ENCODE data around the gene MMD.
"Not testable (repeated sequence)": the region's sequence is repeated elsewhere in the genome, so short reads cannot be mapped to it uniquely, and the experiment has no call there.

MMD gene

DNA sequence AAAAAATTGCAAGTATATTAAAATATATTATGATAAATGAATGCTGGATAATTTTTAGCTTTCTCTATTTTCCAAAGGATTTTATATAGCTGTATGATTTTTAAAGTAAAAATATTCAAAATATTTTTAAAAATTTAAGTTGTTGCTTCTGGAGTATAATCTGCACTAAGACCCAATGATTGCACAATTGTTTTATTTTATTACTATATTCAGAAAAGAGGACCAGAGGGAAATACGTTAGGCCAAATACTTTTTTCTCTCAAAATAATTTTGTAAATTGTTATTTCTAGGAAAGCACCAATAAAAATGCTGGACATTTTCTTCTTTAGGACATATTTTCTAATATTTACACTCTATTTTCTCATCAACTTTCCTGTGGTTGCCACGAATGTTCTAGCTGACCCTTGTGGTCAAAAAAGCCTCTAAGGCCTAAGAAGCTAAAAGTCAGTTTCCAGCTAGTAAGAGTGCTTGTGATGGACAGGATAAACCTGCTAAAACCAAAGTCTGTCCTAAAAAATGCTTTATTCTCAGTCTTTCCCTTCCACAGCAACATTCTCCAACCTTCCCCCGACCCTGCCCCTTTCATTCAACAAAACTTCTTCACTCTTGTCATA is 31.2 kb downstream of the MMD start:
- DNase-seq (ENCODE audit: low read depth) = no peak
- no peak overlapping the region for H3K4me3 ChIP-seq (ENCODE audit: control insufficient read depth, low read depth, low read length)
- TF ChIP-seq, protein P1, sequence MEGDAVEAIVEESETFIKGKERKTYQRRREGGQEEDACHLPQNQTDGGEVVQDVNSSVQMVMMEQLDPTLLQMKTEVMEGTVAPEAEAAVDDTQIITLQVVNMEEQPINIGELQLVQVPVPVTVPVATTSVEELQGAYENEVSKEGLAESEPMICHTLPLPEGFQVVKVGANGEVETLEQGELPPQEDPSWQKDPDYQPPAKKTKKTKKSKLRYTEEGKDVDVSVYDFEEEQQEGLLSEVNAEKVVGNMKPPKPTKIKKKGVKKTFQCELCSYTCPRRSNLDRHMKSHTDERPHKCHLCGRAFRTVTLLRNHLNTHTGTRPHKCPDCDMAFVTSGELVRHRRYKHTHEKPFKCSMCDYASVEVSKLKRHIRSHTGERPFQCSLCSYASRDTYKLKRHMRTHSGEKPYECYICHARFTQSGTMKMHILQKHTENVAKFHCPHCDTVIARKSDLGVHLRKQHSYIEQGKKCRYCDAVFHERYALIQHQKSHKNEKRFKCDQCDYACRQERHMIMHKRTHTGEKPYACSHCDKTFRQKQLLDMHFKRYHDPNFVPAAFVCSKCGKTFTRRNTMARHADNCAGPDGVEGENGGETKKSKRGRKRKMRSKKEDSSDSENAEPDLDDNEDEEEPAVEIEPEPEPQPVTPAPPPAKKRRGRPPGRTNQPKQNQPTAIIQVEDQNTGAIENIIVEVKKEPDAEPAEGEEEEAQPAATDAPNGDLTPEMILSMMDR (IDR thresholded peaks at IDR 0.05; ENCODE audit: control insufficient read depth, insufficient read depth, low read depth, low read length, missing control alignments) = no peak

DNA sequence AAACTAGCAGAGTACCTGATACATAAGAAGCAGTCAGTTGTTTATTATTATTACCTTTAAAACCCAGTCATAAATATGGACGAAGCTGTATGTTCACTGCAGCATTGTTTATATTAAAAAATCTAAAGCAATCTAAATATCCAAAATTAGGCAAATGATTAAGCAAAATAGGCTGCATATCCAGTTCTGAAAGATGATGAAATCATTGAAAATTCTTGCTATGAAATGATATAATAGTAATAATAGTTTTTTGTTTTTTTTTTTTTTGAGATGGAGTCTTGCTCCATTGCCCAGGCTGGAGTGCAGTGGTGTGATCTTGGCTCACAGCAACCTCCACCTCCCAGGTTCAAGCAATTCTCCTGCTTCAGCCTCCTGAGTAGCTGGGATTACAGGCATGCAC is 31.9 kb downstream of the MMD start:
- not testable (repeated sequence) for H3K4me3 ChIP-seq (ENCODE audit: control insufficient read depth, low read depth, low read length); DNase-seq (ENCODE audit: low read depth)

DNA sequence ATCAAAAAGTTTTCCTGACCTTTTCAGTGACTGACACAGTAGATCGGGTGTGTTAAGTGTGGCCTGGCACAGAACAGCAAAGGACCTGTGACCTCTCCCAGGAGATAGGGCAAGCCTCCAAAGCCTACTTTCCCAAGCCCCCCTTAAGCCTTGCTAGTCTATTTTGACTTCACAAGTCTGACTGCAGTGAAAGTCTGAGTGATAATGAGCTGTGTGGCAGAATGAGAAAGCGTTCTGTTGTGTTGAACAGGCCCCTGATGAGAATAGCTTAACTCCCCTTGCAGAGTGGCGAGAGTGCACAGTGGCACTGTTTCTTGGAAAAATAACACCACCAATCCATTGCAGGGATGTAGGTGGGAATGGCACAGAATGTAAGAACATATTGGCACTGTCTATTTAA is 32.8 kb downstream of the MMD start:
- TF ChIP-seq, protein P1 (IDR thresholded peaks at IDR 0.05; ENCODE audit: control insufficient read depth, insufficient read depth, low read depth, low read length, missing control alignments) = no peak
- no peak overlapping the region for H3K4me3 ChIP-seq (ENCODE audit: control insufficient read depth, low read depth, low read length)
- DNase-seq (ENCODE audit: low read depth) = no peak

DNA sequence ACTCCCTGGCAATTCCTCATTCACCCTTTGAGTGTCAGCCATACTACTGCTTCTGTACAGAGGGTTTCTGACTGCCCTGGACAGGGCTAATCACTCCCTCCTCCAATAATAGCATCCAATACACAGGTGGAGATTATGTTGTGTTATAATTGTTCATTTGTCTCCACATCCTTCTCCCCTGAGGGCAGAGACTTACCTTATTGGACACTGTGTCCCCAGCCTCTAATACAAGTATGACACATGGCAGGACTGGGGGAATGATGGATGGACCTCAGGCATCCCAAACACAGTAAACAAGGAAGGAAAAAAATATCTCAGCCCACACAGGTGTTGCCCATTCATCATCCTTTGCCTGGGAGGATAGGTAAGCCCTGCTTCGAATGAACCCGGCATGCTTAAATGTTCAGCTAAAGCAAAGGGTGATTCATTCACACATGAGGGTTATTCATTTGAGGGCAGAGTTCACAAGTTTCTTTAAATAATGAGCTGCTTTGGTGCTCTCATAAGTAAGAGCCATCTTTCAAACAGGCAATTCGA is 34.8 kb downstream of the MMD start:
- H3K4me3 ChIP-seq (ENCODE audit: control insufficient read depth, low read depth, low read length) = no peak overlapping the region
- TF ChIP-seq, protein P1 (IDR thresholded peaks at IDR 0.05; ENCODE audit: control insufficient read depth, insufficient read depth, low read depth, low read length, missing control alignments) = no peak
- no peak for DNase-seq (ENCODE audit: low read depth)

DNA sequence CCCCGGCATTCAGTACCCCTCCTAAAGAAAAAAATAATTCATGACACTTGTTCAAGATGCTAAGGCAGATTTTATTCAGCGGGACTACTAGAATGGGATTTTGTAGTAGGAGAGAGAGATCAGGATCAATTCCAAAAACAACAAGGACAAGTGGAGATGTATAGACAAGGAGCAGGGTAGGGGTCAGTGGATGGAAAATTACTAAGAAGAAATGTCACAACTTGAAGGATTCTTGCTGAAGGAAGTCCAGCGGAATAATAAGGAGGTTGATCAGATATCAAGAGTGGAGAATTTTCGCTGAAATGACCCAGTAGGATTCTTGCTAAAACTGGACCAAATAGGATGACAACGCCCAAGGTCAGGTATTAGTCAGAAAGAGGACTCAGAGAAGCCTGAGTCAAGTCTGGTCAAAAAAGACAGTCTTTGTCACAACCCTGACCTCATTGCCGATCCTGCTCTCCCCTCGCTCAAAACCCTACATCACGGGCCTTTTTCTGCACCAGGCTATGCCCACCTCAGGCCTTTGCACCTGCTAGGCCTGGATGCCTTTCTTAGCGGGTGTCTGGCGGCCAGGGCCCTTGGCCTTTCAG is 36.9 kb downstream of the MMD start:
- no peak overlapping the region for H3K4me3 ChIP-seq (ENCODE audit: control insufficient read depth, low read depth, low read length)
- TF ChIP-seq, protein P1 (IDR thresholded peaks at IDR 0.05; ENCODE audit: control insufficient read depth, insufficient read depth, low read depth, low read length, missing control alignments) = no peak
- DNase-seq (ENCODE audit: low read depth) = no peak

DNA sequence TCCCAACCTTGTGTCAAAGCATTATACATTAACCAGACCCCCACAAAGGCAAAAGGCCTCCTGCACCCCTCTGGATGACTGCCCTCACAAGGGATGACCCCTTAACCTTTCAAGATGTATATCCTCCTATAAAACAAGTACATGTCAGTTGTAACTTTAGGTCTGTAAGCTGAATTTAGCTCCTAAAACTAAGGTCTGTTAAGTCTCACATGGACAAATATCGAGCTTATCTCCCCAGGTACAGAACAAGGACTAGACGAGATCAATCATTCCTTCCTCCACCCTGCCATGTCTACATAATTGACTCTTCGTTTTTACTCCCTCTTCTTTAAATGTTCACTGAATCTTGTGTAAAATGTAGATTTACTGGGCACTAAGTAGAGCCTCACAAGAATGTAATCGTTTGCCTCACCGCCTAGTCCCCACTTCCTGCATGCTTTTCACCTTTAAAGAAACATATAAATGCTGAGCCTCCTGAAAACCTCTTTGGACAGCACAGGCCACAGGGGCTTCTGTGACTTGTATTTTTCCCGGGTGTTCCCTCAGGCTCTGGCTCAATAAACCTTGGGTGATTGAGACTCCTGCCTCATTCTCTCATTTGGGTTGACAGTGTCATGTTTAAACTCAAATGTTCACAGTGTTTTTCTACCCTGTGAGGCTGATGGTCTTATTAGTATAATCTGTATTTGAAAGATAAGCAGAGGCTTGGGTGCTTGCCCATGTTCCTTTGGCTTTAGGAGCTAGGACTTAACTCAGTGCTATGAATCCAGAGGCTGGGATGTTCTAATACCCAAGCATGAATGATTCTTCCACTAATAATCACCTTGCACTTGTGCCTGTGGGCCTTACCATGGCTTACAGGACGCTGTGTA is 37.6 kb downstream of the MMD start:
- H3K4me3 ChIP-seq (ENCODE audit: control insufficient read depth, low read depth, low read length) = no peak overlapping the region
- TF ChIP-seq, protein P1 (IDR thresholded peaks at IDR 0.05; ENCODE audit: control insufficient read depth, insufficient read depth, low read depth, low read length, missing control alignments) = no peak
- no peak for DNase-seq (ENCODE audit: low read depth)
